NCI-H82 (cell line): ENCODE measurements around the gene TMPRSS11E.
"Not testable (repeated sequence)": the region's sequence is repeated elsewhere in the genome, so short reads cannot be mapped to it uniquely, and the experiment has no call there.

Experiments
- DNase-seq: peaks from one replicate; lab custom pipeline; 2025; lab: John Stamatoyannopoulos, UW

Gene TMPRSS11E

DNA sequence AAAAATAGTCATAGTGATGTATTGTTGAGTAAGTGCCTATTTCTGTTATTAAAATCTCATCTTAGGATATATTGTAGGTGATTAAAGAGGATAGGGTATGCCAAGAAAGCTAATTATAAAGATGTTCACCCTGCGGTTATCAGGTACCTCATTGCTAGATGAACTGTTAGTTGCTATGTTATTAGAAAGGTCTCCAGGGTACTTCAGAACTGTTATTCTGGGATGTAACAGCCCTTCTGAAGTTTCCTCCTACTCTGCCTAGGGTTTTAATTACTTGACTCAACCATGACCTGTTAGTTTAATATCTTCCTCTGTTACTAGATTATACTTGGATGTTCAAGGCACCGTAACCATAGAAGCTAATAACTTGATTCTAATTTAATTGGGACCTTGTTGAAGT is 15.4 kb downstream of the TMPRSS11E start:
- DNase-seq: no peak

DNA sequence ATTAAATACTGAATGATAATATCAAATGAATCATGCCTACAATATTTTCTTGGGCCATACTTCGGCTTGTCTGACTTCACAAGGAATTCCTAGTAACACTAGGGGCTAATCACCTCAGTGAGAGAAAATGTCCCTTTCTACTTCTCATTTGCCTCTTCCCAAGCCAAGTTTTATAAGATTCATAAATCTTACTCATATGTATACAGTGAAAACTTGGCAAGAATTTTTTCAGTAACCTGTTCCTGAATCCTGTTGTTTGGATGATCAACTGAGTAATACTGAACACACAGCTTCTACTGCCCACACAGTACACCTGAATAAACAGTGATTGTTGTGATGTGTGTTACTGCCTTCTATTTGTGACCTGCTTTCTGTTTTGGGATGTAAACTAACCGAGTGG is 16.5 kb downstream of the TMPRSS11E start:
- no peak for DNase-seq

DNA sequence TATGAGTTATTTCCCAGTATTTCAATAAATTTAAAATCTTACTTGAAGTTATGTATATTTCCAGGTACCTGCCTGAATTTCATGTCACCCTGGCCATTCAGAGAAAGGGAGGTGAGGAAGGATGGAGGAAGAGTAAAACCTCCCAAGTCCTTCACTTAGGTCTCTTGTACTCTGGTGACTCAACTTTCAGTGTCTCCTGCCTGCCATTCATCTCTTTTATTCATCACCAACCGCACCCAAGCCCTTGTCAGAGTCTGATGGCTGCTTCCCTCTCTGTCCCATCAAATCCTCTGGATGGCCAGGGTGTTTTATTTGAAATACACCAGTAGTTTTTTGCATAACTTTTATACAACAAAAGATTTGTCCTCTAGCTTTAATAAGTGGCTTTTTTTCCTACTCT is 17.8 kb downstream of the TMPRSS11E start:
- no peak for DNase-seq

DNA sequence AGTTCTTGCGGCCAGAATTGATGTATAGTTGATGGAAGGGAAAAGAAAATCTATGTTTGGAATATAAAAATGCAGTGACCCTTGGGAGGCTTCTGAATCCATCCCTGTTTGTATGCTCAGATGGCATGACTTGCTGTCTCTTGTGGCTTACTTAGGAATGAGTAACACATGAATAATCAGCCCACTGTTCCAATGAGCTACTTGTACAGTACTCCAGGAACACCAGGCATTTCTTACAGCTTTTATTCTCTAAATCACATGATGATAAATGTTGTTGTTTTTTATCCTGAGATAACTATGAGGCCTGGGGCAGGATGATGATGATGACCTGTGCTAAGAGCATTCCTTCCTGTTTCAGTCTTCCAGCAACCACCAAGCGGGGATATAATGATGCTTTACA is 18.9 kb downstream of the TMPRSS11E start:
- no peak for DNase-seq

DNA sequence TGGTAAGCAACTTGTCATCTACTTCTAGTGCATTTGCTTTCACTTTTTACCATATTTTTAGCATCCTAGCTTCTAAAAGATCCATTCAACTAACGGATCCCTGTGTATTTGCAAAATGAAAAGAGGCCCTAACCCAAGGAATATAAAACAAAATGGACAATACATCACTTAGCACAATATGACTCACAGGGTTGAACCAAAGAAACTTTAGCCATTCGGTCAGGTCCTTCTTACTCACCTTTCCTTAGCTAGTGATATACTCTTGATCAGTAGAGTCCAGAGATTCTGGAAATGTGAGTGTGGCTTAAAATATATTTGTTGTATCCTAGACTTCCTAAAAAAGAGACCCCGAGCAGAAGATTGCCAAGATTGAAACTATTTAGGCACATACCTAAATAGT is 19.5 kb downstream of the TMPRSS11E start:
- no peak for DNase-seq

DNA sequence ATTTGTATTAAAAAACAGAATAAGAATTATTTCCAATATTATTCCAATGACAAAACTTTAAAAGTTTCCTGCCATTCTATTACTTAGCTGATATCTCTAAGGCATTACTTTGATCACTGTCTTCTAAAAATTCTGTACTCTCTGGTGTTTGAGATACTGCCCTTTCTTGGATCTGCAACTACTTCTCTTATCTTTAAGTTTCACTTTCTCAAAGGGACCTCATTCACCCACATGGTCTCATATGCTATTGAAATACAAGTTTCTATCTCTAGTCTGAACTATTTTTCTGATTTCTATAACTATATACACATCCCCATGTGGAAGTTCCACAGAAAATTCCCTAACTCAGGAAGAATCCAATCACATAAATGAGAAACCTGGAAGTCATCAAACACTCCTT is 22.2 kb downstream of the TMPRSS11E start:
- no peak for DNase-seq

DNA sequence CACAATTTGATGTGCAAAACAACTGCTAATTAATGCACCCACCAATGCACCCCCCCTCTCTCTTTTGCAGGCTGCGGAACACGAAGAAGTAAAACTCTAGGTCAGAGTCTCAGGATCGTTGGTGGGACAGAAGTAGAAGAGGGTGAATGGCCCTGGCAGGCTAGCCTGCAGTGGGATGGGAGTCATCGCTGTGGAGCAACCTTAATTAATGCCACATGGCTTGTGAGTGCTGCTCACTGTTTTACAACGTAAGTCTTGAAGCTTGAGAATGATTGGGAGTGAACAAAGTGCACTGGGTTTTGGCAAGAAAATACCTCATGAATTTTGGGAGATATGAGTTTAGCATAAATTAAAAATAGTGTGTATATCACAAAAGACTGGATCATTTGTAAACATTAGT is 28.9 kb downstream of the TMPRSS11E start:
- no peak for DNase-seq

DNA sequence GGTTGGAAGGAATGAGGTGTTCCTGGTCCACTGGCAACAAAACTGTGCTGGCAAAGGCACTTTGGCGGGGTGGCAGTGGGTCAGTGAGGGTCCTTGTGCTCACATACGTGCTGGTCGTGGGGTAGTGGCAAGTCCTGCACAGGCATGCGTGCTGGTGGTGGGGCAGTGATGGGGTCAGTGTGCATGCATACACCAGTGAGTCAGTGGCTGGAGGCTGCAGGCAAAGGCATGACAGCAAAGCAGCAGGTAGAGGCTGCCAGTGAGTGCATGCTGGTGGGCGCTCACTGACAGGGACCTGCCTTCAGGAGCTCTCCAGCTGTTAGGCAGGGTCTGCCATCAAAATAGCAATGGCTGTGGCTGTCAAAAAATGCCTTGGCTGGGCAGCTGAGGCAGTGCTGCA is 42.1 kb downstream of the TMPRSS11E start:
- no peak for DNase-seq

DNA sequence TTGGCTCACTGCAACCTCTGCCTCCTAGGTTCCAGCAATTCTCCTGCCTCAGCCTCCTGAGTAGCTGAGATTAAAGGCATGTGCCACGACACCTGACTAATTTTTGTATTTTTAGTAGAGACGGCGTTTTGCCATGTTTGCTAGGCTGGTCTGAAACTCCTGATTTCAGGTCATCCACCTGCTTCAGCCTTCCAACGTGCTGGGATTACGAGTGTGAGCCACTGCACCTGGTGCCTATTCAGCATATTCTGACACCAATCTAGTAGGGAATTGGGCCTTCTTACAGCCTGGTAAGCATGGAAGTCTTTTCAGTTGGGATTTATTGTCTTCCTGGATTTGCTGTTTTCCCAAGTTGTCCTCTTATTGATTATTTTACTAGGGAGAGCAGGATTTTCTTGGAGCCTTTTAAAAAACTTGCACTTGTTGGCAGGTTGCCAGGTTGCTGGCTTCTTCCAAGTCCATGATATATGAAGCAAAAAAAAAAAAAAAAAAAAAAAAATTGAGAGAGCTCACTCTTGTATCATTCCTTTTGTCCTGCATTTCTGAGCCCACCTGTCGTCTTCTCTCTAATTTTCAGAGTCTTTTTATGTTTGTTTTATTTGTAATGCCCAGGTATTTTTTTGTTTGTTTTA is 43.7 kb downstream of the TMPRSS11E start:
- DNase-seq: peak; percentile 0

DNA sequence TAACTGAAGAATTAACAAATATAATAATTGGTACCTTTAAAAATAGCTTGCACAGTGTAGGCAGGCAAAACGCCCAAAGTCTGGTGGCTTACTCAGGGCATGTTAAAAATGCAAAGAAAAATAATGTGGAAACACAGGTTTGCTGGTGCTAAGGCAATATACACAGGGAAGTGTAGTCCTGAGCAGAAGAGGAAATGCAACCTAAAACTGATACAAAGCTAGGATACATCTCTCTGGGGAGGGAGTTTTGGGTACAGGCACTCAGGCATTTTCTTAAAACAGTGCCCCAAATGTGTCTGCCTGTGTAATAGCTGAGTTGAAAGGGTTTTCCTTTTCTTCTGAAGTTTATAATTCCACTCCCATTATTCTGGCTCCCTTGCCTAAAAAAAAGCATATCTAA is 47.4 kb downstream of the TMPRSS11E start:
- no peak for DNase-seq

DNA sequence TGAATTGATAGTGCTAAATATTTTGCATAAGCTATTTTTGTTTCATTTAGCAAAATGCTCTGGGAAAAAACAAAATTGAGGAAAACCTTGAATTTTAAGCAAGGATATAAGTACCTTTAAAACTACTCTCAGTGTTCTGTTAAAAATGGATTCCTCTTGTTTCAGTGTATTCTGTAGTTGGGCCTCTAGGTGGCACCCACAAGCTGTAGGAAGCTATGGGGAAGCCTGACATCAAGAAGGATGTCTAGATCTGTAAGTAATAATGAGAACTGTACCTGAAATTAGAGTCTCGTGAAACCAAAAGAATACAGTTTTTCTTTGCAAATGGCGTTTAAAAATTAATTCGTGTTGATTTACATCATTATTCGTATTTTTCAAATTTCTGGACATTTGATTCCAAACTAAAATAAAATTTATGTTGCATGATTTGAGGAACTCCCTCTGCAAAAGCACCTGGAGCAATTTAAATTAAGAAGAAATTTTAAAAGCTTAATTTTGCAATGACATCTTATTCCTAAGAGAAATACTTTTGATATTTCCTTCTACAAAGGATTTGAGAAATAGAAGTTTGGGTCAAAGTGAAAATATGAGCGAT is 51.2 kb downstream of the TMPRSS11E start:
- peak; percentile 67 for DNase-seq

DNA sequence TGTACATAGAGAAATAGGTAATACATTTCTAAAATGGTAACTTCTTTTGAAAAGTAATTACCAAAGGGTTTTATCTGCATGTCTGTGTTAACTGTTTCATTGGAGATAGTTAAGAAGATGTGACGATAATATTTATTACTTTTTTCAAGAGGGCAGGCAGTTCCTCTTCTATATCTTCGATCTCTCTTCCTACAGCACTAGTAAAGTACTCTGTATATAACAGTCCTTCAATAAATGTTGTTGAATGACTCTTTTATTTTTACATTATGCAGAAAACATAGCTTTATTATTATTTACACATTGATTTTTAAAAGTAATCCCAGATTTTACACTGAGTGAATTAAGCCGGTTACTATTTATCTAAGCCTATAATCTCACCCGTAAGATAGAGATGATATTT is 51.8 kb downstream of the TMPRSS11E start:
- DNase-seq: no peak

DNA sequence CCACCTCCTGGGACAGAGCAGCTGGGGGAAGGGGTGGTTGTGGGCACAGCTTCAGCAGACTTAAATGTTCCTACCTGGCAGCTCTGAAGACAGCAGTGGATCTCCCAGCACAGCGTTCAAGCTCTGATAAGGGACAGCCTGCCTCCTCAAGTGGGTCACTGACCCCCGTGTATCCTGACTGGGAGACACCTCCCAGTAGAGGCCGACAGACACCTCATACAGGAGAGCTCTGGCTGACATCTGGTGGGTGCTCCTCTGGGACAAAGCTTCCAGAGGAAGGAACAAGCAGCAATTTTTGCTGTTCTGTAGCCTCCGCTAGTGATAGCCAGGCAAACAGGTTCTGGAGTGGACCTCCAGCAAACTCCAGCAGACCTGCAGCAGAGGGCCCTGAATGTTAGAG is 56.2 kb downstream of the TMPRSS11E start:
- not testable (repeated sequence) for DNase-seq

DNA sequence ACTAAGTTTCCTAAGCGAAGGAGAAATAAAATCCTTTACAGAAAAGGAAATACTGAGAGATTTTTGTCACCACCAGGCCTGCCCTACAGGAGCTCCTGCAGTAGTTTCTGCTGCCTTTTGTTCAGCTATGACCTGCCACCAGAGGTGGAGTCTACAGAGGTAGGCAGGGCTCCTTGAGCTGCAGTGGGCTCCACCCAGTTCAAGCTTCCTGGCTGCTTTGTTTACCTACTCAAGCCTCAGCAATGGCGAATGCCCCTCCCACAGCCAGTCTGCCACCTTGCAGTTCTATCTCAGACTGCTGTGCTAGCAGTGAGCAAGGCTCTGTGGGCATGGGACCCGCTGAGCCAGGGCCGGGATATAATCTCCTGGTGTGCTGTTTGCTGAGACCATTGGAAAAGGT is 57.6 kb downstream of the TMPRSS11E start:
- DNase-seq: not testable (repeated sequence)

DNA sequence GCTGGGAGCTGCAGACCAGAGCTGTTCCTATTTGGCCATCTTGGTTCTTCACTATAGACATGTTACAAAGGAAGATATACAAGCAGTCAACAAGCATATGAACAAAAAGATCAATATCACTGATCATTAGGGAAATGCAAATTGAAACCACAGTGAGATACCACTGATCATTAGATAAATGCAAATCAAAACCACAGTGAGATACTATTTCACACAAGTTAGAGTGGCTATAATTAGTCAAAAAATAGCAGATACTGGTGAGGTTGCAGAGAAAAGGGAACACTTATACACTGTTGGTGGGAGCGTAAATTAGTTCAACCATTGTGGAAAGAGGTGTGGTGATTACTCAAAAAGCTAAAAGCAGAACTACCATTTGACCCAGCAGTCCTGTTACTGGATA is 58.2 kb downstream of the TMPRSS11E start:
- not testable (repeated sequence) for DNase-seq

DNA sequence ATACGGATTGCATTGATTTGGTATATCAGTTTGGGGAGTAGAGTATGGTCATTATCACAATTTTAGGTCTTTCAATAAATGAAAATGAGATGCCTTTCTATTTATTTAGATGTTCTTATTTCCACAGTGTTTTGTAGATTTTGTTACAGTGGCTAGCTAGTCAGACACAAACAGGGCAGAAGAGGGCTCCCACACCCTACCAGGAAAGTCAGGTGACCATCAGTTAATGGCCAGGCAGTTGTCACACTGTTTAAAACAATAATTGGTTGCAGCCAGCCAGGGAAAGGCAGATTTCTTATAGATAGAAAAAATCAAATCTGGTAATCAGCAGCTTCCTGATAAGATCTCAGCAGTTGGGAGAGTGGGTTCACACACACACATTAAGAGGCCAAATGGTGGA is 71.6 kb downstream of the TMPRSS11E start:
- DNase-seq: no peak

DNA sequence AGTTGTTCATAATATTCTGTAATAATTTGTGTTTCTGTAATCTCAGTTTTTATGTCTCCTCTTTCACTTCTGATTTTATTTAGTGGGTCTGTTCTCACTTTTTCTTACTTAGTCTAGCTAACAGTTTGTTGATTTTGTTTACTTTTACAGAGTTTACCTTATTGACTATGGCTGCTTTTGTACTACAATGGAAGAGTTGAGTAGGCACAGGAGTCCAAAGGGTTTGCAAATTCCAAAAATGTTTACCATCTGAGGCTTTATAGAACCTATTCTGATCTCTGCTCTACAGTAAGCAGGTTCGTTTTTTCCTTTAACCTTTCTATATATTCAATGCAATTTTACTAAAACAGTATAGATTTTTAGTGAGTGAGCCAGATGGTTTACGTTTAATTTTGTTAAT is 73.7 kb downstream of the TMPRSS11E start:
- no peak for DNase-seq

DNA sequence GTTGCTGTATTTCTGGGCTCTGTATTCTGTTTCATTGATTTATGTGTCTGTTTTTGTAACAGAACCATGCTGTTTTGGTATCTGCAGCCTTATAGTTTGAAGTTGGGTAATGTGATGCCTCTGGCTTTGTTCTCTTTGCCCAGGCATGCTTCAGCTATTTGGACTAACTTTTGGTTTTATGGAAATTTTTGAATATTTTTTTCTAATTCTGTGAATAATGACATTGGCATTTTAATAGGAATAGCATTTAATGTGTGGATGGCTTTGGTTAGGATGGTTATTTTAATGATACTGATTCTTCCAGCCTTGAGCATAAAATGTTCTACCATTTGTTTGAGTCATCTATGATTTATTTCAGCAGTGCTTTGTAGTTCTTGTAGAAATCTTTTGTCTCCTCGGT is 75.0 kb downstream of the TMPRSS11E start:
- not testable (repeated sequence) for DNase-seq

DNA sequence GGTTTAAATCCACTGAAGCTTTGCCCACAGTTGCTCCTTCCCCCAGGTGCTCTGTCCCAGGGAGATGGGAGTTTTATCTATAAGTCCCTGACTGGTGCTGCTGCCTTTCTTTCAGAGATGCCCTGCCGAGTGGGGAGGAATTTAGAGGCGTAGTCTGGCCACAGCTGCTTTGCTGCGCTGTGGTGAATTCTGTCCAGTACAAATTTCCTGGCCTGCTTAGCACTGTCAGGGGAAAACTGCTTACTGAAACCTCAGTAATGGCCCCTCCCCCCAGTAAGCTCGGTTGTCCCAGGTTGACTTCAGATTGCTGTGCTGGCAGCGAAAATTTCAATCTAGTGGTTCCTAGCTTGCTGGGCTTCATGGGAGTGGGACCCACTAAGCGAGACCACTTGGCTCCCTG is 88.7 kb downstream of the TMPRSS11E start:
- no peak for DNase-seq

DNA sequence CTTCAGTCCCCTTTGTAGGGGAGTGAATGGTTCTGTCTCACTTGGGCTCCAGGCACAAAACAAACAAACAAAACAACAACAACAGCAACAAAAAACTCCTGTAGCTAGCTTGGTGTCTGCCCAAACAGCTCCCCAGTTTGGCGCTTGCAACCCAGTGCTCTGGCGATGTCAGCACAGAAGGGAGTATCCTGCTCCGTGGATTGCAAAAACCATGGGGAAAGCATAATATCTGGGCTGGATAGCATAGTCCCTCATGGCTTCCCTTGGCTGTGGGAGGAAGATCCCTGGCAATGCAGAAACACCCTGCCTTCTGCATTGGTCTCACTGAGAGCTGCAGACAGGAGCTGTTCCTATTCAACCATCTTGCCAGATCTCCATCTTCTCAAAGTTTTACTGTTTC is 89.1 kb downstream of the TMPRSS11E start:
- DNase-seq: no peak

DNA sequence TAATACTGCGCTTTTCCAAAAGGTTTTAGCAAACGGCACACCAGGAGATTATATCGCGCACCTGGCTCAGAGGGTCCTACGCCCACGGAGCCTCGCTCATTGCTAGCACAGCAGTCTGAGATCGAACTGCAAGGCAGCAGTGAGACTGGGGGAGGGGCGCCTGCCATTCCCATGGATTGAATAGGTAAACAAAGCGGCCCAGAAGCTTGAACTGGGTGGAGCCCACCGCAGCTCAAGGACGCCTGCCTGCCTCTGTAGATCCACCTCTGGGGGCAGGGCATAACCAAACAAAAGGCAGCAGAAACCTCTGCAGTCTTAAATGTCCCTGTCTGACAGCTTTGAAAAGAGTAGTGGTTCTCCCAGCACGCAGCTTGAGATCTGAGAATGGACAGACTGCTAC is 95.5 kb downstream of the TMPRSS11E start:
- DNase-seq: peak; percentile 17
